ENCODE data around the gene CPE. TPM values are rescaled to one million over a fixed set of nuclear protein-coding genes. Genes with fewer than 3 reads are reported as not detected.

The CPE gene
- polyA plus RNA-seq, 1 of the 3 experiments (the other 2 are of a cell fraction) = 18.2 TPM

DNA sequence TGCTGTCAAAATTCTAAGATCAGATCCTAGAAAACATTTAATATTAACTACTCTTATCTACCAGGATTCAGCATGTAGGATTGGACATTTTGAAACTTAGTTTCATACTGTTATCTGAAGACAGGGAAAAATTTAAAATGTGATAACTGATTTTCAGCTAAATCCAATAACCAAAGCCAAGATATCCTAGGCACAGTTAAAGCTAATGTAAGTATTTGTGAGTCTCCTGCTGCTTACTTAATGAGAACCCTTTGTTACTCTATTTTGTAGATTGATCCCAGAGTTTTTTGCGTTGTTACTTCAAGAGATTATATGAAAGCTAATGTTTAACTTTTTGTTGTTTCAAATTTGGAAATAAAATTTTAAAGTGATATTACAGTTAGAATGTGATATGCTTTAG lies 2.0 kb downstream of the CPE start:
- Histone ChIP-seq H3K9me2 (no peaks in the 10 kb centered on the region), H3K4me3 (ENCODE audit: low read depth in 2 of 2, low read length in 1 of 2) (no peak overlapping the region), H3K4me1 (ENCODE audit: control insufficient read depth in 1 of 2, insufficient read depth in 2 of 2, low read depth in 1 of 2, low read length in 1 of 2) (peaks cover 12 to 25% of the 10 kb centered on the region in 2 experiments; a peak in 3 of 4 replicates), H3K9ac (no peak overlapping the region), H3K79me2 (ENCODE audit: insufficient read depth) (no peaks in the 10 kb centered on the region), H3K27ac (ENCODE audit: low read depth in 2 of 2, low read length in 1 of 2) (no peak overlapping the region), H3K4me2 (no peak overlapping the region), H3K36me3 (replicated peaks in 1 of 2; ENCODE audit: control insufficient read depth in 1 of 2, insufficient read depth in 2 of 2, low read length in 1 of 2) (no peaks in the 10 kb centered on the region), H3K27me3 (ENCODE audit: insufficient read depth) (no peaks in the 10 kb centered on the region; the same call in 1 of the 2 replicates), H3F3A (replicated peaks; ENCODE audit: insufficient read depth) (no peaks in the 10 kb centered on the region), H2AFZ (ENCODE audit: low read depth) (no peak overlapping the region), H4K20me1 (ENCODE audit: insufficient read depth) (no peaks in the 10 kb centered on the region), H3K9me3 (no peaks in the 10 kb centered on the region)
- DNase-seq = no peak
- ChIA-PET CTCF (interaction anchor here (1.1 to 1.2 kb wide), 2 partner anchors 25 to 249 kb away, joined by 3 read pairs; no protein-coding TSS in a partner anchor), POLR2A (interaction anchor here (0.6 kb wide), 1 partner anchor 109 kb away, joined by 3 read pairs; no protein-coding TSS in a partner anchor)
- 93% methylated on average over 1 of the region's 1 CpG for WGBS (ENCODE audit: low lambda C conversion rate)
- TF ChIP-seq SIN3A (IDR thresholded peaks at IDR 0.05; ENCODE audit: borderline replicate concordance, low read depth, low read length) = no peak
- no peak for TF ChIP-seq NRF1 (IDR thresholded peaks at IDR 0.05; ENCODE audit: low read depth, low read length)
- TF ChIP-seq EP300 (IDR thresholded peaks at IDR 0.05; ENCODE audit: borderline replicate concordance in 1 of 2, low read depth in 1 of 2, low read length in 1 of 2) = no peak
- TF ChIP-seq SMC3 (IDR thresholded peaks at IDR 0.05; ENCODE audit: low read depth, low read length) = no peak
- TF ChIP-seq NFIC (IDR thresholded peaks at IDR 0.05; ENCODE audit: borderline replicate concordance) = no peak
- no peak for TF ChIP-seq MEF2A (IDR thresholded peaks at IDR 0.05; ENCODE audit: borderline replicate concordance, low read depth)
- no peak for TF ChIP-seq FOXM1 (IDR thresholded peaks at IDR 0.05; ENCODE audit: low read depth)
- TF ChIP-seq, protein P1, sequence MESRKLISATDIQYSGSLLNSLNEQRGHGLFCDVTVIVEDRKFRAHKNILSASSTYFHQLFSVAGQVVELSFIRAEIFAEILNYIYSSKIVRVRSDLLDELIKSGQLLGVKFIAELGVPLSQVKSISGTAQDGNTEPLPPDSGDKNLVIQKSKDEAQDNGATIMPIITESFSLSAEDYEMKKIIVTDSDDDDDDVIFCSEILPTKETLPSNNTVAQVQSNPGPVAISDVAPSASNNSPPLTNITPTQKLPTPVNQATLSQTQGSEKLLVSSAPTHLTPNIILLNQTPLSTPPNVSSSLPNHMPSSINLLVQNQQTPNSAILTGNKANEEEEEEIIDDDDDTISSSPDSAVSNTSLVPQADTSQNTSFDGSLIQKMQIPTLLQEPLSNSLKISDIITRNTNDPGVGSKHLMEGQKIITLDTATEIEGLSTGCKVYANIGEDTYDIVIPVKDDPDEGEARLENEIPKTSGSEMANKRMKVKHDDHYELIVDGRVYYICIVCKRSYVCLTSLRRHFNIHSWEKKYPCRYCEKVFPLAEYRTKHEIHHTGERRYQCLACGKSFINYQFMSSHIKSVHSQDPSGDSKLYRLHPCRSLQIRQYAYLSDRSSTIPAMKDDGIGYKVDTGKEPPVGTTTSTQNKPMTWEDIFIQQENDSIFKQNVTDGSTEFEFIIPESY (IDR thresholded peaks at IDR 0.05; ENCODE audit: borderline replicate concordance, low read depth) = no peak
- TF ChIP-seq MAX (IDR thresholded peaks at IDR 0.05; ENCODE audit: low read depth) = no peak
- no peak for TF ChIP-seq GABPA (IDR thresholded peaks at IDR 0.05; ENCODE audit: low read depth)
- TF ChIP-seq RXRA (IDR thresholded peaks at IDR 0.05; ENCODE audit: borderline replicate concordance, low read depth) = no peak
- TF ChIP-seq, protein P2, sequence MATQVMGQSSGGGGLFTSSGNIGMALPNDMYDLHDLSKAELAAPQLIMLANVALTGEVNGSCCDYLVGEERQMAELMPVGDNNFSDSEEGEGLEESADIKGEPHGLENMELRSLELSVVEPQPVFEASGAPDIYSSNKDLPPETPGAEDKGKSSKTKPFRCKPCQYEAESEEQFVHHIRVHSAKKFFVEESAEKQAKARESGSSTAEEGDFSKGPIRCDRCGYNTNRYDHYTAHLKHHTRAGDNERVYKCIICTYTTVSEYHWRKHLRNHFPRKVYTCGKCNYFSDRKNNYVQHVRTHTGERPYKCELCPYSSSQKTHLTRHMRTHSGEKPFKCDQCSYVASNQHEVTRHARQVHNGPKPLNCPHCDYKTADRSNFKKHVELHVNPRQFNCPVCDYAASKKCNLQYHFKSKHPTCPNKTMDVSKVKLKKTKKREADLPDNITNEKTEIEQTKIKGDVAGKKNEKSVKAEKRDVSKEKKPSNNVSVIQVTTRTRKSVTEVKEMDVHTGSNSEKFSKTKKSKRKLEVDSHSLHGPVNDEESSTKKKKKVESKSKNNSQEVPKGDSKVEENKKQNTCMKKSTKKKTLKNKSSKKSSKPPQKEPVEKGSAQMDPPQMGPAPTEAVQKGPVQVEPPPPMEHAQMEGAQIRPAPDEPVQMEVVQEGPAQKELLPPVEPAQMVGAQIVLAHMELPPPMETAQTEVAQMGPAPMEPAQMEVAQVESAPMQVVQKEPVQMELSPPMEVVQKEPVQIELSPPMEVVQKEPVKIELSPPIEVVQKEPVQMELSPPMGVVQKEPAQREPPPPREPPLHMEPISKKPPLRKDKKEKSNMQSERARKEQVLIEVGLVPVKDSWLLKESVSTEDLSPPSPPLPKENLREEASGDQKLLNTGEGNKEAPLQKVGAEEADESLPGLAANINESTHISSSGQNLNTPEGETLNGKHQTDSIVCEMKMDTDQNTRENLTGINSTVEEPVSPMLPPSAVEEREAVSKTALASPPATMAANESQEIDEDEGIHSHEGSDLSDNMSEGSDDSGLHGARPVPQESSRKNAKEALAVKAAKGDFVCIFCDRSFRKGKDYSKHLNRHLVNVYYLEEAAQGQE (IDR thresholded peaks at IDR 0.05; ENCODE audit: low read depth, low read length) = no peak
- no peak for TF ChIP-seq RAD21 (IDR thresholded peaks at IDR 0.05; ENCODE audit: low read length)
- no peak for TF ChIP-seq GATA2 (CRISPR knock-in tag; IDR thresholded peaks at IDR 0.05)
- TF ChIP-seq TCF12 (IDR thresholded peaks at IDR 0.05) = no peak
- TF ChIP-seq, protein P3, sequence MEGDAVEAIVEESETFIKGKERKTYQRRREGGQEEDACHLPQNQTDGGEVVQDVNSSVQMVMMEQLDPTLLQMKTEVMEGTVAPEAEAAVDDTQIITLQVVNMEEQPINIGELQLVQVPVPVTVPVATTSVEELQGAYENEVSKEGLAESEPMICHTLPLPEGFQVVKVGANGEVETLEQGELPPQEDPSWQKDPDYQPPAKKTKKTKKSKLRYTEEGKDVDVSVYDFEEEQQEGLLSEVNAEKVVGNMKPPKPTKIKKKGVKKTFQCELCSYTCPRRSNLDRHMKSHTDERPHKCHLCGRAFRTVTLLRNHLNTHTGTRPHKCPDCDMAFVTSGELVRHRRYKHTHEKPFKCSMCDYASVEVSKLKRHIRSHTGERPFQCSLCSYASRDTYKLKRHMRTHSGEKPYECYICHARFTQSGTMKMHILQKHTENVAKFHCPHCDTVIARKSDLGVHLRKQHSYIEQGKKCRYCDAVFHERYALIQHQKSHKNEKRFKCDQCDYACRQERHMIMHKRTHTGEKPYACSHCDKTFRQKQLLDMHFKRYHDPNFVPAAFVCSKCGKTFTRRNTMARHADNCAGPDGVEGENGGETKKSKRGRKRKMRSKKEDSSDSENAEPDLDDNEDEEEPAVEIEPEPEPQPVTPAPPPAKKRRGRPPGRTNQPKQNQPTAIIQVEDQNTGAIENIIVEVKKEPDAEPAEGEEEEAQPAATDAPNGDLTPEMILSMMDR (IDR thresholded peaks at IDR 0.05) = no peak
- TF ChIP-seq, protein P4, sequence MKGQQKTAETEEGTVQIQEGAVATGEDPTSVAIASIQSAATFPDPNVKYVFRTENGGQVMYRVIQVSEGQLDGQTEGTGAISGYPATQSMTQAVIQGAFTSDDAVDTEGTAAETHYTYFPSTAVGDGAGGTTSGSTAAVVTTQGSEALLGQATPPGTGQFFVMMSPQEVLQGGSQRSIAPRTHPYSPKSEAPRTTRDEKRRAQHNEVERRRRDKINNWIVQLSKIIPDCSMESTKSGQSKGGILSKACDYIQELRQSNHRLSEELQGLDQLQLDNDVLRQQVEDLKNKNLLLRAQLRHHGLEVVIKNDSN (IDR thresholded peaks at IDR 0.05; ENCODE audit: borderline replicate concordance, low read depth) = no peak
- no peak for TF ChIP-seq EZH2phosphoT487 (IDR thresholded peaks at IDR 0.05; ENCODE audit: borderline replicate concordance, low read depth)
- TF ChIP-seq, protein P5, sequence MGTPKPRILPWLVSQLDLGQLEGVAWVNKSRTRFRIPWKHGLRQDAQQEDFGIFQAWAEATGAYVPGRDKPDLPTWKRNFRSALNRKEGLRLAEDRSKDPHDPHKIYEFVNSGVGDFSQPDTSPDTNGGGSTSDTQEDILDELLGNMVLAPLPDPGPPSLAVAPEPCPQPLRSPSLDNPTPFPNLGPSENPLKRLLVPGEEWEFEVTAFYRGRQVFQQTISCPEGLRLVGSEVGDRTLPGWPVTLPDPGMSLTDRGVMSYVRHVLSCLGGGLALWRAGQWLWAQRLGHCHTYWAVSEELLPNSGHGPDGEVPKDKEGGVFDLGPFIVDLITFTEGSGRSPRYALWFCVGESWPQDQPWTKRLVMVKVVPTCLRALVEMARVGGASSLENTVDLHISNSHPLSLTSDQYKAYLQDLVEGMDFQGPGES (IDR thresholded peaks at IDR 0.05; ENCODE audit: low read depth, low read length) = no peak
- TF ChIP-seq RFX5 (IDR thresholded peaks at IDR 0.05; ENCODE audit: low read length) = no peak
